Activated CD8-positive, alpha-beta T cell treated with anti-CD3 and anti-CD28 coated beads for 36 hours (primary cell): ENCODE measurements around the gene USH1G. TPM values are rescaled to one million over a fixed set of nuclear protein-coding genes. Genes with fewer than 3 reads are reported as not detected.

ENCODE experiments used
- ATAC-seq: fragments of 200-7000 bp; cut with Tn5 transposase; one replicate; pipeline ENCODE4 v1.10.0; 2021; ENCODE audit warnings: mild to moderate bottlenecking, moderate library complexity
- CTCF ChIA-PET: fragments of 350-600 bp; sonication (Branson Sonifier 250); formaldehyde crosslinking; loops from one replicate; lab custom pipeline; 2021; ENCODE audit warnings: antibody characterized with exemption; lab: Charles Lee
- POLR2A ChIA-PET: fragments of 350-600 bp; sonication (Branson Sonifier 250); formaldehyde crosslinking; loops from one replicate; lab custom pipeline; 2021; ENCODE audit warnings: antibody characterized with exemption; lab: Charles Lee
- DNase-seq: peaks from one replicate; pipeline ENCODE4 v3.0.0-alpha.2; 2020
- H3K27ac Mint-ChIP-seq: one replicate; pipeline ENCODE4 v1.8.0; 2021; ENCODE audit warnings: mild to moderate bottlenecking, mixed read lengths
- H3K27me3 Mint-ChIP-seq: one replicate; pipeline ENCODE4 v1.8.0; 2021; ENCODE audit warnings: mixed read lengths
- H3K36me3 Mint-ChIP-seq: one replicate; pipeline ENCODE4 v1.8.0; 2021; ENCODE audit warnings: low read depth, mixed read lengths
- H3K4me1 Mint-ChIP-seq: one replicate; pipeline ENCODE4 v1.8.0; 2021; ENCODE audit warnings: low read depth, mixed read lengths
- H3K4me3 Mint-ChIP-seq: one replicate; pipeline ENCODE4 v1.8.0; 2021; ENCODE audit warnings: mild to moderate bottlenecking, moderate library complexity, mixed read lengths
- H3K9me3 Mint-ChIP-seq: one replicate; pipeline ENCODE4 v1.8.0; 2021; ENCODE audit warnings: mixed read lengths
- CTCF ChIP-seq: fragments of 200-600 bp; IDR thresholded peaks from one replicate; pipeline ENCODE4 v1.8.0; 2022; ENCODE audit warnings: antibody characterized with exemption, mild to moderate bottlenecking
- intact Hi-C: fragments of 100-400 bp; cut with micrococcal nuclease; formaldehyde crosslinking; loops from one replicate; pipeline ENCODE4 v1.10.0; 2022
- total RNA-seq, 2 experiments: library from RNA; stranded (reverse); gene quantifications; one replicate each; pipeline ENCODE4 v1.2.3, GENCODE V29; 2021

Gene USH1G
- total RNA-seq, 2 experiments from 2014 or later = not detected

GRCh38 chr17:74959826-74960515 is 36.9 kb upstream of the USH1G start:
- Mint-ChIP-seq H3K9me3 (no peaks in the 10 kb centered on the region), H3K4me1 (peaks cover 3% of the 10 kb centered on the region), H3K4me3 (no peak overlapping the region), H3K27me3 (no peaks in the 10 kb centered on the region), H3K27ac (no peak overlapping the region), H3K36me3 (no peaks in the 10 kb centered on the region)
- ChIA-PET POLR2A (interaction anchor here (1.0 to 3.1 kb wide), 2 partner anchors 9 to 52 kb away, joined by 3 to 18 read pairs; partner anchors contain the start of gene MRPL58), CTCF (interaction anchor here (1.0 to 4.8 kb wide), 31 partner anchors 8 to 303 kb away, joined by 3 to 122 read pairs (median 13); partner anchors contain the start of genes CDR2L, FDXR, GRIN2C and HID1)
- TF ChIP-seq CTCF = no peak
- no peak for DNase-seq
- no peak for ATAC-seq
- intact Hi-C loops = loop anchor here (5.0 kb wide), 1 partner anchor 38 kb away; the partner anchor contains the start of genes OTOP2 and USH1G

GRCh38 chr17:74957935-74958740 is 35.1 kb upstream of the USH1G start:
- ATAC-seq = peak; percentile 85
- Mint-ChIP-seq H3K36me3 (no peaks in the 10 kb centered on the region), H3K27ac (no peak overlapping the region), H3K27me3 (no peaks in the 10 kb centered on the region), H3K4me1 (peaks cover 3% of the 10 kb centered on the region), H3K4me3 (no peak overlapping the region), H3K9me3 (no peaks in the 10 kb centered on the region)
- peak; percentile 90 for DNase-seq
- ChIA-PET POLR2A (interaction anchor here (0.6 to 1.3 kb wide), 3 partner anchors 11 to 154 kb away, joined by 3 read pairs; no protein-coding TSS in a partner anchor), CTCF (interaction anchor here (0.6 to 3.9 kb wide), 43 partner anchors 9 to 566 kb away, joined by 3 to 73 read pairs (median 4); partner anchors contain the start of genes CDR2L, HID1, MRPL58 and OTOP2)
- intact Hi-C loops = loop anchor here (5.0 kb wide), 1 partner anchor 36 kb away; the partner anchor contains the start of genes OTOP2 and USH1G
- TF ChIP-seq CTCF = peak; percentile 98

- no peak for TF ChIP-seq CTCF
- intact Hi-C loops = loop anchor here (5.0 kb wide), 1 partner anchor 34 kb away; the partner anchor contains the start of genes OTOP2 and USH1G
- Mint-ChIP-seq H3K27me3 (no peaks in the 10 kb centered on the region), H3K9me3 (no peaks in the 10 kb centered on the region), H3K36me3 (no peaks in the 10 kb centered on the region), H3K4me3 (no peak overlapping the region), H3K27ac (no peak overlapping the region), H3K4me1 (peaks cover 3% of the 10 kb centered on the region)
- ChIA-PET POLR2A (no interaction called here), CTCF (interaction anchor here (1.1 to 3.9 kb wide), 7 partner anchors 33 to 165 kb away, joined by 3 to 73 read pairs (median 3); partner anchors contain the start of genes OTOP2 and USH1G)
- ATAC-seq (no peak), DNase-seq (no peak)
Observed at GRCh38 chr17:74956093-74956492, 33.0 kb upstream of the USH1G start.

- ChIA-PET CTCF (interaction anchor here (0.7 to 1.5 kb wide), 3 partner anchors 31 to 164 kb away, joined by 3 read pairs; partner anchors contain the start of gene OTOP2), POLR2A (interaction anchor here (0.5 to 0.6 kb wide), 2 partner anchors 31 to 169 kb away, joined by 3 to 4 read pairs; partner anchors contain the start of gene OTOP2)
- ATAC-seq (no peak), DNase-seq (no peak)
- intact Hi-C loops = loop anchor here (5.0 kb wide), 1 partner anchor 33 kb away; the partner anchor contains the start of genes OTOP2 and USH1G
- no peaks in the 10 kb centered on the region for H3K36me3 Mint-ChIP-seq
- no peaks in the 10 kb centered on the region for H3K27me3 Mint-ChIP-seq
- no peak overlapping the region for H3K27ac Mint-ChIP-seq
- no peaks in the 10 kb centered on the region for H3K4me1 Mint-ChIP-seq
- TF ChIP-seq CTCF = no peak
- H3K9me3 Mint-ChIP-seq = no peaks in the 10 kb centered on the region
- no peak overlapping the region for H3K4me3 Mint-ChIP-seq
Observed at GRCh38 chr17:74954665-74955421, 31.8 kb upstream of the USH1G start.
